HEK293 (cell line): ENCODE measurements around the gene CIC.

Experiments used
- BCL6B ChIP-seq: fragments of 450-650 bp; formaldehyde crosslinking; IDR thresholded peaks from 2 replicates; pipeline ENCODE4 v1.5.1; 2017; ENCODE audit warnings: missing biosample characterization, missing genetic modification characterization
- CTCF ChIP-seq: fragments of 450-650 bp; formaldehyde crosslinking; IDR thresholded peaks from 2 replicates; pipeline ENCODE4 v1.5.1; 2016; ENCODE audit warnings: missing biosample characterization, missing genetic modification characterization
- MYNN ChIP-seq: fragments of 450-650 bp; formaldehyde crosslinking; IDR thresholded peaks from 2 replicates; pipeline ENCODE4 v1.5.1; 2016; ENCODE audit warnings: missing biosample characterization, missing genetic modification characterization, borderline replicate concordance
- SETDB1 ChIP-seq: IDR thresholded peaks from one replicate; pipeline ENCODE4 v1.6.1; 2017; ENCODE audit warnings: mild to moderate bottlenecking, low read length, moderate library complexity, mixed read lengths; ENCODE audit not compliant: insufficient read length
- YY1 ChIP-seq: fragments of 450-650 bp; formaldehyde crosslinking; IDR thresholded peaks from 2 replicates; pipeline ENCODE4 v1.5.1; 2018; ENCODE audit warnings: missing biosample characterization, missing genetic modification characterization
- ZBTB1 ChIP-seq: fragments of 450-650 bp; formaldehyde crosslinking; IDR thresholded peaks from 2 replicates; pipeline ENCODE4 v1.5.1; 2016; ENCODE audit warnings: missing biosample characterization, missing genetic modification characterization
- ZBTB49 ChIP-seq: fragments of 450-650 bp; formaldehyde crosslinking; IDR thresholded peaks from 2 replicates; pipeline ENCODE4 v1.5.1; 2016; ENCODE audit warnings: missing biosample characterization, missing genetic modification characterization, low read depth
- ZNF221 ChIP-seq: fragments of 450-650 bp; formaldehyde crosslinking; IDR thresholded peaks from 2 replicates; pipeline ENCODE4 v1.5.1; 2017; ENCODE audit warnings: missing biosample characterization, missing genetic modification characterization, borderline replicate concordance
- ZNF529 ChIP-seq: fragments of 450-650 bp; formaldehyde crosslinking; IDR thresholded peaks from 2 replicates; pipeline ENCODE4 v1.5.1; 2017; ENCODE audit warnings: missing genetic modification characterization, missing biosample characterization; ENCODE audit not compliant: insufficient replicate concordance
- ZNF585B ChIP-seq: fragments of 450-650 bp; formaldehyde crosslinking; IDR thresholded peaks from 2 replicates; pipeline ENCODE4 v1.5.1; 2016; ENCODE audit warnings: missing biosample characterization, missing genetic modification characterization
- ZNF664 ChIP-seq: fragments of 450-650 bp; formaldehyde crosslinking; IDR thresholded peaks from 2 replicates; pipeline ENCODE4 v1.5.1; 2016; ENCODE audit warnings: missing biosample characterization, missing genetic modification characterization
- ZNF707 ChIP-seq: fragments of 450-650 bp; formaldehyde crosslinking; IDR thresholded peaks from 2 replicates; pipeline ENCODE4 v1.5.1; 2016; ENCODE audit warnings: missing biosample characterization, missing genetic modification characterization
- ZNF768 ChIP-seq: fragments of 450-650 bp; formaldehyde crosslinking; IDR thresholded peaks from 2 replicates; pipeline ENCODE4 v1.5.1; 2018; ENCODE audit warnings: missing biosample characterization, mild to moderate bottlenecking, missing genetic modification characterization
- ZNF777 ChIP-seq: fragments of 450-650 bp; formaldehyde crosslinking; IDR thresholded peaks from 2 replicates; pipeline ENCODE4 v1.5.1; 2017; ENCODE audit warnings: missing biosample characterization, missing genetic modification characterization, borderline replicate concordance

GRCh38 chr19:42229301-42229854, 39.7 kb upstream of the CIC start:
- TF ChIP-seq ZNF585B (tag by site-specific recombination) (no peak), ZNF777 (tag by site-specific recombination) (no peak), YY1 (tag by site-specific recombination) (no peak), CTCF (tag by site-specific recombination) (0 out of 2 replicates have a peak, but pooled peaks have one; percentile 31), ZNF529 (tag by site-specific recombination) (no peak), ZNF707 (tag by site-specific recombination) (no peak), MYNN (tag by site-specific recombination) (no peak), ZNF221 (tag by site-specific recombination) (no peak), ZBTB49 (tag by site-specific recombination) (no peak), ZBTB1 (tag by site-specific recombination) (no peak), BCL6B (tag by site-specific recombination) (no peak), ZNF664 (no peak), SETDB1 (no peak), ZNF768 (tag by site-specific recombination) (no peak)
